ENCODE data around the gene SPDL1. TPM values are rescaled to one million over a fixed set of nuclear protein-coding genes. Genes with fewer than 3 reads are reported as not detected.

Gene SPDL1
- total RNA-seq, 4 donors from 2014 or later = 1.5 to 30.2 (median 14.9) TPM

DNA sequence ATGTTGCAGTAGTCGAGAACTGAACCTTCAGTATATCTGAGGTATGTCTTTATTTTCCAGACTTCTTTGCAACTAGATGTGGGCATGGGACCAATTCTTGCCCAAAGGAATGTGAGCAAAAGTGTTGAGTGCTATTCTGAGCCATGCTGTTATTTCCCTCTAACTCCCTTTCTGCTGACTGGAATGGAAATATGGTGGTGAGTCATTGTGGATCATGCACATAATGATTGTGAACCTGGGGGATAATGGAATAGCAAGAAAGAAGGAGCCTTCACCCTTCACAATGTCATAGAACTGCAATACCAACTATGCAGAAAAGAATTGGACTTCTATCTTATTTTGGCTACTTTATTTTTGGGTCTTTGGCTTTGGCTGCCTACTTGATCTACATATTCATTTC, 43.2 kb downstream of the SPDL1 start:
- Histone ChIP-seq H3K27ac (no peak overlapping the region), H3K4me1 (no peaks in the 10 kb centered on the region), H3K27me3 (no peaks in the 10 kb centered on the region), H3K36me3 (no peaks in the 10 kb centered on the region), H3K4me3 (no peak overlapping the region), H3K9me3 (no peaks in the 10 kb centered on the region)
- no peak for TF ChIP-seq POLR2A (IDR thresholded peaks at IDR 0.05)
- TF ChIP-seq, protein P1, sequence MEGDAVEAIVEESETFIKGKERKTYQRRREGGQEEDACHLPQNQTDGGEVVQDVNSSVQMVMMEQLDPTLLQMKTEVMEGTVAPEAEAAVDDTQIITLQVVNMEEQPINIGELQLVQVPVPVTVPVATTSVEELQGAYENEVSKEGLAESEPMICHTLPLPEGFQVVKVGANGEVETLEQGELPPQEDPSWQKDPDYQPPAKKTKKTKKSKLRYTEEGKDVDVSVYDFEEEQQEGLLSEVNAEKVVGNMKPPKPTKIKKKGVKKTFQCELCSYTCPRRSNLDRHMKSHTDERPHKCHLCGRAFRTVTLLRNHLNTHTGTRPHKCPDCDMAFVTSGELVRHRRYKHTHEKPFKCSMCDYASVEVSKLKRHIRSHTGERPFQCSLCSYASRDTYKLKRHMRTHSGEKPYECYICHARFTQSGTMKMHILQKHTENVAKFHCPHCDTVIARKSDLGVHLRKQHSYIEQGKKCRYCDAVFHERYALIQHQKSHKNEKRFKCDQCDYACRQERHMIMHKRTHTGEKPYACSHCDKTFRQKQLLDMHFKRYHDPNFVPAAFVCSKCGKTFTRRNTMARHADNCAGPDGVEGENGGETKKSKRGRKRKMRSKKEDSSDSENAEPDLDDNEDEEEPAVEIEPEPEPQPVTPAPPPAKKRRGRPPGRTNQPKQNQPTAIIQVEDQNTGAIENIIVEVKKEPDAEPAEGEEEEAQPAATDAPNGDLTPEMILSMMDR (IDR thresholded peaks at IDR 0.05) = no peak
- intact Hi-C loops (cut with DNase I; ENCODE audit: low total_unique reads) = no loop called here
- DNase-seq = no peak

DNA sequence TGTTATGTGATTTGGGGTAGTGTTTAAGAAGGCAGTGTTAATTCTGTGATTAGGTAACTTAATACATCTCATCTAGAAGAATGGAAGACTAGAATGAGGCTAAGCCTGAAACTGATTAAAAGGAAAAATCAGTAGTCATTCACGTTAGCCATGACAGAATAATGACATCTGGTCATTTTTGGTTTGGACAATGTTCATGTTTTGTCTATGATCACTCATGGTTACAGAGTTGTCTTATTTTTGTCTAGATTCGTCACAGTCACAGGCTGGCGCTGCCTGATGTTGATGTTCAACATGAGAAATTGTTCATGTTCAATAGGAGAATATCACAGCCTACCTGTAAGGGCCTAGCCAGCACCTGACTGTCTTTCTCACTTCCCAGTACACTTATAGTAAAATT, 44.0 kb downstream of the SPDL1 start:
- no peak overlapping the region for H3K4me3 ChIP-seq
- no peak for DNase-seq
- H3K36me3 ChIP-seq = no peaks in the 10 kb centered on the region
- no peaks in the 10 kb centered on the region for H3K9me3 ChIP-seq
- H3K27me3 ChIP-seq = no peaks in the 10 kb centered on the region
- no peak overlapping the region for H3K27ac ChIP-seq
- H3K4me1 ChIP-seq = no peaks in the 10 kb centered on the region
- intact Hi-C loops (cut with DNase I; ENCODE audit: low total_unique reads) = no loop called here
- TF ChIP-seq, protein P1 (IDR thresholded peaks at IDR 0.05) = no peak
- TF ChIP-seq POLR2A (IDR thresholded peaks at IDR 0.05) = no peak

DNA sequence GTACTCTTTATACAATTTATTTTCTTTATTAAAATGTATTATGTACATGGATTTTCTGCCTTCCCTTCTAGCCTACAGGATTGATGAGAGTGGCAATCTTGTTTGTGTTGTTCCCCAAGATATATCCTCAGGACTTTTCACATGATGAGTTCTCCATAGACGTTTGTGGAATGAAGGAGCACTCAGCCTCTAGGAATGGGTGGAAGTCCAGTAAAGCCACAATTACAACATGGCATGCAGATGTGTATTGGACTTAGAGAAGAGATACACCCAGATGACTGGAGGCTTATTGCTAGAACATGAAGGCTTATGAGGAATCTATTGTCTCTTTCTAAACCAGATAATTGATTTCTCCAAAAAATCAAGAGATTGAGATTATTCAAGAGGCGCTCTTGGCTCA, 45.3 kb downstream of the SPDL1 start:
- H3K36me3 ChIP-seq = no peaks in the 10 kb centered on the region
- no peak overlapping the region for H3K4me3 ChIP-seq
- no peaks in the 10 kb centered on the region for H3K9me3 ChIP-seq
- H3K27ac ChIP-seq = no peak overlapping the region
- no peak for TF ChIP-seq POLR2A (IDR thresholded peaks at IDR 0.05)
- TF ChIP-seq, protein P1 (IDR thresholded peaks at IDR 0.05) = no peak
- no peak for DNase-seq
- intact Hi-C loops (cut with DNase I; ENCODE audit: low total_unique reads) = no loop called here
- H3K27me3 ChIP-seq = no peaks in the 10 kb centered on the region
- no peaks in the 10 kb centered on the region for H3K4me1 ChIP-seq

DNA sequence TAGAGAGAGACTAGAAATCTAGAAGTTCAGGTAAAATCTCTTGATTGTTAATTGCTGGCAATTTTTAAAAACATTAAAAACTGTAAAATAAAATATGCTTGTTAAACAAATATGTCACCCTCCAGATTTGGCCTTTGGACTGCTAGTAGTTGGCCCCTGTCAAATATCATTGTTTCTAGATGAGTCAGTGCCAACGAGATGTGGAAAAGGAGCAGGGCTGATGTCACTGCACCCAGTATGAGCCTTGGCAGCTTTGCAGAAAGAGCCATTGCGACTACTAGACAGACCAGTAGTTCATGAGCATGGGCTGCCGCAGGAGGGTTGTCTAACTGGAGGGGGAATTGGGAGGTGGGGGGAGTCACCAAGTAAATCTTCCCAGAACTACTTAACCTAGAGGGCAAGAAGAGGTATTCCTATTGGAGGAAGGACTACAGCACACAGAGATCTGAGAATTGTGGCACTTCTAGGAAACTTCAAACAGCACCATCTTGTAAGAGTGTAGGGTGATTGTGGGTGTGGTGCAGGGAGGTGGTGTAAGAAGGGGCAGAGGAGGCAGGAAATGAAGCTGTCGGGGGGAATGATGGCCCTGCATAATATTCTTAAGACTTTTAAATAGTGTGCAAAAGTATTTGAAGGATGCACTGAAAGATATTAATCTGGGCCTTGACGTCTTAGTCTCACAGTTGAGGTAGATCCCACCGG, 46.4 kb downstream of the SPDL1 start:
- TF ChIP-seq, protein P1 (IDR thresholded peaks at IDR 0.05) = no peak
- no peak for TF ChIP-seq POLR2A (IDR thresholded peaks at IDR 0.05)
- Histone ChIP-seq H3K9me3 (no peaks in the 10 kb centered on the region), H3K4me3 (no peak overlapping the region), H3K36me3 (no peaks in the 10 kb centered on the region), H3K4me1 (no peaks in the 10 kb centered on the region), H3K27ac (no peak overlapping the region), H3K27me3 (no peaks in the 10 kb centered on the region)
- no peak for DNase-seq
- intact Hi-C loops (cut with DNase I; ENCODE audit: low total_unique reads) = no loop called here

DNA sequence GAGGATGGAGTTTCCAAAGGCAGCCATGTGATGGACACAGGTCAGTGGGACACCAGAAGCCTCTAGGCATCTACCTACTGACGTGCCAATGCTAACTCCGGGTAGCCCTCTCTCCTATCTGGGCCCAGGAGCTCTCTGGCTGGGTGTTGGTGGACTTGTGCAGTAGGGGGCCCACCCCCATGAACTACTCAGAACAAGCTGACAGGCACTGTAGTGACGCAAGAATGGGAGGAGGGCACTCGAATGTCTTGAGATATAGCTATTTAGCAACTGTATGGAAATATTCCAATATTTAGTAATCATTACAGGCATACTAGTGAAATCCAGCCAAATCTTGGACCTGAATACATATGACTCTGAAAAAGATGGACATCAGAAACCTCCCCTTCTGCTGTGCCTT, 47.8 kb downstream of the SPDL1 start:
- TF ChIP-seq, protein P1 (IDR thresholded peaks at IDR 0.05) = no peak
- TF ChIP-seq POLR2A (IDR thresholded peaks at IDR 0.05) = no peak
- Histone ChIP-seq H3K4me3 (no peak overlapping the region), H3K36me3 (no peaks in the 10 kb centered on the region), H3K4me1 (no peaks in the 10 kb centered on the region), H3K27ac (no peak overlapping the region), H3K9me3 (no peaks in the 10 kb centered on the region), H3K27me3 (no peaks in the 10 kb centered on the region)
- no peak for DNase-seq
- intact Hi-C loops (cut with DNase I; ENCODE audit: low total_unique reads) = no loop called here
